ENCODE measurements around the gene EPB41.

- TF ChIP-seq CTCF (IDR thresholded peaks at IDR 0.05; ENCODE audit: low read depth, low read length) (no peak), EZH2phosphoT487 (IDR thresholded peaks at IDR 0.05; ENCODE audit: low read depth) (no peak)
Observed at GRCh38 chr1:29120367-29120766, 206.0 kb downstream of the EPB41 start.
